HL-60 (cell line): ENCODE data around the gene SACM1L.

Experiments used
- DNase-seq, 2 experiments: peaks; one replicate each; pipeline ENCODE4 v3.0.0-alpha.2; 2010 to 2020; ENCODE audit warnings: low read depth in 1 of 2, low spot score in 1 of 2
- H3K27ac ChIP-seq: fragments of 250-450 bp; sonication (Bioruptor Pico); replicated peaks from 2 replicates; pipeline ENCODE4 v1.5.1; 2020; ENCODE audit warnings: mild to moderate bottlenecking, moderate library complexity
- H3K27me3 ChIP-seq: fragments of 250-450 bp; sonication (Bioruptor Pico); 2 replicates; pipeline ENCODE4 v1.5.1; 2021; ENCODE audit warnings: mild to moderate bottlenecking, moderate library complexity; ENCODE audit not compliant: insufficient read depth, poor library complexity, severe bottlenecking
- H3K4me3 ChIP-seq: replicated peaks from 2 replicates; pipeline ENCODE4 v1.5.1; 2011; ENCODE audit warnings: mild to moderate bottlenecking, control low read depth, low read length; ENCODE audit not compliant: insufficient read depth
- CTCF ChIP-seq: IDR thresholded peaks from one replicate; pipeline ENCODE4 v1.5.1; 2011; ENCODE audit warnings: low read length, control low read depth, inconsistent platforms; ENCODE audit not compliant: insufficient read depth
- GABPA ChIP-seq: IDR thresholded peaks from 2 replicates; pipeline ENCODE4 v1.6.1; 2012; ENCODE audit warnings: low read depth
- POLR2AphosphoS5 ChIP-seq: IDR thresholded peaks from 2 replicates; pipeline ENCODE4 v1.6.1; 2012; ENCODE audit warnings: low read depth
- REST ChIP-seq: IDR thresholded peaks from 2 replicates; pipeline ENCODE4 v1.6.1; 2012; ENCODE audit warnings: low read depth; ENCODE audit not compliant: insufficient replicate concordance
- SPI1 ChIP-seq: IDR thresholded peaks from 2 replicates; pipeline ENCODE4 v1.6.1; 2012; ENCODE audit warnings: low read depth, mild to moderate bottlenecking, borderline replicate concordance

The SACM1L gene

DNA sequence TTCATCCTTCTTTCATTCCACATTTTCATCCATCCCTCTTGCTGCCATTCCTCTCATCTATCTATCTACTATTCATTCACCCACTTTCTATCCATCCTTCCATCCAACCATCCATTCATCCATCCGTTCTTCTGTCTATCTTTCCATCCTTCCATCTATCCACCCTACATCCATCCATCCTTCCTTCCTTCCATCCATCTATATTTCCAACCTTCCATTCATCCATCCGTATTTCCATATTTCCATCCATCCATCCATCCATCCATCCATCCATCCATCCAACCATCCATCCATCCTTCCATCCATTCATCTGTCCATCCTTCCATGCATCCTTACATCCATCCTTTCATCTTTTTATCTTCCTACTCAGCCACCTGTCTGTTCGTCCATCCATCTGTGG is 93.2 kb downstream of the SACM1L start:
- TF ChIP-seq CTCF (no peak), REST (no peak), GABPA (no peak), SPI1 (no peak), POLR2AphosphoS5 (no peak)
- Histone ChIP-seq H3K4me3 (no peak overlapping the region), H3K27me3 (peaks cover 2% of the 10 kb centered on the region), H3K27ac (no peak overlapping the region)
- no peak for DNase-seq

DNA sequence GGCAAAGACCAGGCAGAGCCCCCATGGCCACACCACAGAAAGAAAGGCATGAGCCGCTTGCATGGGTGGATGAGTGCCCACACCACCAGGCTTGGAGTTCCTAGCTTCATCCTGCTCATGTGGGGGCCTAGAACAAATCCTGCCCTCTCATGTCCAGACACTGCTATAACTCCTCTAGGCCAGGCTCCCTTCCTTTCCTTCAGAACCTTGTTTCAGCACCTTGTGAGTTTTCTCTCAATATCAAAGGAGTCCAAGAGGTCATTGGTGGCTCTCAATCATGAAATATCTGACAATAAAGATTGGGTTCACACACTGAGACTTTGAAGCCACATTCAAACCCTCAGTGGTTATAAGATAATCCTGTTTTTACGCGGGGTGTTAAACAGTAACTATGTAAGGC is 94.5 kb downstream of the SACM1L start:
- DNase-seq: no peak
- H3K27me3 ChIP-seq: no peaks in the 10 kb centered on the region
- TF ChIP-seq POLR2AphosphoS5: no peak
- TF ChIP-seq GABPA: no peak
- no peak for TF ChIP-seq REST
- TF ChIP-seq CTCF: no peak
- TF ChIP-seq SPI1: no peak
- H3K4me3 ChIP-seq: no peak overlapping the region
- H3K27ac ChIP-seq: no peak overlapping the region

GRCh38 chr3:45785605-45786150 is 96.5 kb downstream of the SACM1L start:
- no peak for DNase-seq
- no peak for TF ChIP-seq SPI1
- no peak for TF ChIP-seq POLR2AphosphoS5
- Histone ChIP-seq H3K27ac (no peak overlapping the region), H3K27me3 (no peaks in the 10 kb centered on the region), H3K4me3 (no peak overlapping the region)

GRCh38 chr3:45786801-45787495 is 97.8 kb downstream of the SACM1L start:
- TF ChIP-seq SPI1: no peak
- TF ChIP-seq GABPA: no peak
- no peak for TF ChIP-seq POLR2AphosphoS5
- TF ChIP-seq REST: no peak
- TF ChIP-seq CTCF: no peak
- H3K4me3 ChIP-seq: no peak overlapping the region
- no peak overlapping the region for H3K27ac ChIP-seq
- no peaks in the 10 kb centered on the region for H3K27me3 ChIP-seq
- no peak for DNase-seq
